Measurements from ENCODE around the gene TMEM240.
"Not testable (repeated sequence)": the region's sequence is repeated elsewhere in the genome, so short reads cannot be mapped to it uniquely, and the experiment has no call there.

The TMEM240 gene

DNA sequence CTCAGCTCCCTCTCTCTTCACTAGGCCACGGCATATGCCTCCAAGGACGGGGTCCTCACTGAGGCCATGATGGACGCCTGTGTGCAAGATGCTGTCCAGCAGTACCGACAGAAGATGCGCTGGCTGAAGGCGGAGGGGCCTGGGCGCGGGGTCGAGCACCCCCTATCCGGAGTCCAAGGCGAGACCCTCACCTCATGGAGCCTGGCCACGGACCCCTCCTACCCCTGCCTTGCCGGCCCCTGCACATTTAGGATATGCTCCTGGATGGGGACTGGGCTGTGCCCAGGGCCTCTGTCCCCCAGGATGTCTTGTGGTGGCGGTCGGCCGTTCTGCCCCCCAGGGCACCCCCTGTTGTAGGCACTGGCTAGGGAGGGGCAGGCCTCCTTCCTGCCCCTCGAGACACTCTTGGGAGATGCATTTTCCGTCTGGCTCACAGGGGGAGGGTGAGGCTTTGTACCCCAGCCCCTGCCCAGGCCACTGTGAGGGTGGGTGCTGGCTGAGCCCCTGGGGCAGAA is 44.9 kb downstream of the TMEM240 start:
- DNase-seq (ENCODE audit: low read depth) = not testable (repeated sequence)

DNA sequence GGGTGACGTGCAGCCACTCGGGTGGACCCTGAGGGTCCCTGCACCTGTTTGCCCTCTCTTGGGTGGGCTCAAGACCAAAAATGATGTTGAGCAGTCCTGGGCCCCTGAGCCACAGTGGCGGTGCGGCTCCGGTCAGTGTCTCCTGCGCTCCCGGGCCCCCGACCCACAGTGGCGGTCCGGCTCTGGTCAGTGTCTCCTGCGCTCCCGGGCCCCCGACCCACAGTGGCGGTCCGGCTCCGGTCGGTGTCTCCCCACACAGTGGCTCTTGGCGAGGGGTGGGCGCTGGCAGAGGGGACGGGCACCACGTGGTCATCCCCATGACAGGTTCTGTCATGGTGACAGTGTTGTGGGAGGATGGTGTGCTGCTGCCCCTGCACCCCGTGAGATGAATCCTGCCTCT is 46.1 kb downstream of the TMEM240 start:
- DNase-seq (ENCODE audit: low read depth) = not testable (repeated sequence)

DNA sequence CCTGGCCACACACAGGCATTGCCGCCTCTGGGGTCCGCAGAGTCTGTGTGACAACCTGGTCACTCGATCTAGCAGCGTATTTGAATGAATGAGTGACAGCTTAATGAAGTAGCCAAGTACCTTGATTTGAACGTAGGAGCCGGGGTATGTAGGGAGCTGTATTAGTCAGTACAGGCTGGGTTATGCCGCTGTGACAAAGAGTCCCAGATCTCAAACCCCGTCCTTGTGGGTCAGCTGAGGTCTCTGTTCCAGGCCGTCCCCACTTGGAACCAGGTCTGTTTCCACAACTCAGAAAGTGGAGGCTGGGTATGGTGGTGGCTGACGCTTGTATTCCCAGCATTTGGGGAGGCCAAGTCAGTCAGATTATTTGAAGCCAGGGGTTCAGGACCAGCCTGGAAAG is 48.8 kb downstream of the TMEM240 start:
- no peak for DNase-seq (ENCODE audit: low read depth)

DNA sequence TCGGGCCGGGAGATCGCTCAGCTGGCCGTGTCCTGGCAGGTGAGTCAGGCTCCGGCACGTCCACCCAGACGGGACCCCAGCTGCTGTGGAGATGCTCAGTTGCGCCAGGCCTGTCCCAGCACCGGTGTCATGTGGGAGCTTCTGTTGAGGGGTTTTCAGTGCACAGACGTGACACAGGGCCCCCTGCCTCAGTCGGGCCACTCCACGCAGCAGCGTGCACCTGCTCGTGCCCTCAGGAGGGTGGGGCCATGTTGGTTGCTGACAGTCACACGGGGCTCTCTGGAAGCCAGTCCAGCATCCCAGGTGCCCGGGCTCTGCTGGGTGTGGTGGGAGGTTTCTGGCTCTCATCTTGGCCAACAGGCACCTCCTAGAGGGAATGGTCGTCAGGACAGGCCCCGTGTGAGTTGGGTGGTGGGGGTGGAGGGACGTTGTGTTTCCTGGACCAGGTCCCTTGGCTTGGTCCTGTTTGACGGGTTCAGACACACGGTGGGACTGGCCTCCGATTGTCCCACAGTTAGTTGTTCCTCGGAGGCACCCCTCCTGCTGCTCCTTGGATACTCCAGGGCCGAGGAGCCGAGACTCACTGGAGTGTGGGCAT is 49.7 kb downstream of the TMEM240 start:
- no peak for DNase-seq (ENCODE audit: low read depth)

DNA sequence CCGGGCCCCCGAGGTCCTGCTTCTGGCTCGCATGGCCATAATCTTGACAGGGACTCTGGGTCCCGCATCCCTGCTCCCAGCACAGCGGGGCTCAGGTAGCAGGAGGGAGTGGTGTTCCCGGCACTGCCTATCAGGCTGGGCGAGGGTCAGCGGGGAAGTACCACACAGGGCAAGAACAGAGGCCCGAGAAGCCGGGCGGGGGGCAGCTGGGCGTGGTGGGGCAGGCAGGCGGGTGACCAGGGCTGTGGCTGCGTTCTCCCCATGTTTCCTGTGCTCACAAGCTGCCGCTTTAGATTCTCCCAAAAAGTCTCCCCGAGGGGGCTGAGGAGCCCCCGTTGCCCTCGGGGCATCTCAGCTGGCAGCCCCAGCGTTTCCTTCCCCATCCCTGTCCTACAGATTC is 50.6 kb downstream of the TMEM240 start:
- no peak for DNase-seq (ENCODE audit: low read depth)

DNA sequence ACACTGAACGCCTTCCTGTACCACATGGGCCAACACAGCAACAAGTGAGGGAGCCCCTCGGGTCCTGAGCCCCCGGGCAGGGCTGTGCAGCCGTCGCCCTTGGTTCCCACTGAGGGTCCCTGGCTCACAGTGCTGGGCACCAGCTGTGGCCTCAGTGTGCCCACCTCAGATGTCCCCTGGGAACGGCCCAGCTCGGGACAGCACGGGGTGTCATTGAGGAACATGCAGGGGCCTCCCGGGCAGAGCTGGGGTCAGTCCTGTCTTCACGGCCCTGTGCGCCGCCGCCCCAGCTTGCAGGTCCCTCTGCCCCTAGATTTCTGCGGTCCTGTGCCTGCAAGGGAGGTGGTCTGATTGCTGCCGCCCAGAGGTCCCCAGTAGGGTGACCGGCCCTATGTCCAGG is 51.2 kb downstream of the TMEM240 start:
- DNase-seq (ENCODE audit: low read depth) = no peak

DNA sequence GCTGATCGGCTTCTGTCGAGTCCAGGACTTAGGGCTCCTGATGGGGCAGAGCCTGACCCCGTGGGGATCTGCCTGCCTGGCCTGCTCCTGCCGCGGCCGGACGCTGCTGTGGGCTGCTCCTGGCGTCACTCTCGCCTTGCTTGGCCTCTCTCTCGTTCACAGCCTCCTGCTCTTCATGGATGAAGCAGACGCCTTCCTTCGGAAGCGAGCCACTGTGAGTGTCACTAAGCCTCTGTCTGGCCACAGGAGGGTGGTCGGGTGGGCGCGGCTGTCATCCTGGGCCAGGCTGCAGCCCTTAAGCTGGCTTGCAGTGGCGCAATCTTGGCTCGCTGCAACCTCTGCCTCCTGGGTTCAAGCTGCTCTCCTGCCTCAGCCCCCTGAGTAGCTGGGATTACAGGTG is 52.7 kb downstream of the TMEM240 start:
- no peak for DNase-seq (ENCODE audit: low read depth)

DNA sequence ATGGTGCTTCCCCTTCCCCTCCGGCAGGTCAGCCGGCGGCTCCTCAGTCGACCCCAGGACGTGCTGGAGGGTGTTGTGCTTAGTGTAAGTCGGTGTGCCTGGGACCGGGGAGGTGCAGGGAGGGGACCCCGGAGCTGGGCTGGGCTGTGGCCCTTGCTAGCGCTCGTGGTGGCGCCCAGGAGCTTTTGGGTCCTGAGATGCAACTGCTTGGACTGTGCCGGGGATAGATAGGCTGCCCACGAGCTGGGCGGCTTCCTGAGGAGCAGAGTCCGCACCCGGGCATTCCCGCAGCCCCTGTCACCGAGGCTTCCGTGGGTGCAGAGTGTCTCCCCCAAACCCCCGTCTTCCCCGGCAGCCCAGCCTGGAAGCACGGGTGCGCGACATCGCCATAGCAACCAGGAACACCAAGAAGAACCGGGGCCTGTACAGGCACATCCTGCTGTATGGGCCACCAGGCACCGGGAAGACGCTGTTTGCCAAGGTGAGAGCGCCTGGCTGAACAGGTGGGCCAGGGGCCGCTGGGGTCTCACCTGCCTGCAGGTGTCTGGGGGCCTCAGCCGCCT is 54.6 kb downstream of the TMEM240 start:
- DNase-seq (ENCODE audit: low read depth) = not testable (repeated sequence)

DNA sequence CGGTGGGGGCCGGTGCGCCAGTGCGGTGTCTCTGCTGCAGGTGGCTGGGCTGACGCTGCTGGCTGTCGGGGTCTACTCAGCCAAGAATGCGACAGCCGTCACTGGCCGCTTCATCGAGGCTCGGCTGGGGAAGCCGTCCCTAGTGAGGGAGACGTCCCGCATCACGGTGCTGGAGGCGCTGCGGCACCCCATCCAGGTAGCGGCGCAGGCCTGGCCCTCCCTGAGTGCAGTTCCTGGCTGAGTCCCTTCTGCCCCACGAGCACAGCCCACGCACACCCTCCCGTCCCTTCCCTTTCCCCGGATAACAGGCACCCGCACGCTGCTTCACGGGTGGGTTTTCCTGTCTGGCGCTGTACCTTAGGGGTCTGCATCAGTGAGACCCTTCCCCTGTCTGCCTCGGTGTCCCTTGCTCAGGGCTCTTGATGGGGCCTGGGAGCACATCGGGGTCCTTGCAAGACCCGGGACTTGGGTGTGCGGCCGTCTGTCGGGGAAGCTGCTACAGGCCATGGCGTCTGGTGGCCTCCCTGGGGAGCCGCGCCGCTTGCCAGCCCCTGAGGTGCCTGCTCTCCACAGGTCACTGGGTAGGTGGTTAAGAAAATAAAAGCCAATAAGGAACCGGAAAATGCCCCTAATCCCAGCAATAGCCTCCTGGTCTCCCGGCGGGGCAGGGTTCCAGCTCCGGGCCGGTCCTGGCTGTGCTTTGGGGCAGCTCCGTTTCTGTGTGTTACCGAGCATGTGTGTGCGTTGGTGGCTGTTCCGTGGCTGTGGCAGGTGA is 55.3 kb downstream of the TMEM240 start:
- not testable (repeated sequence) for DNase-seq (ENCODE audit: low read depth)

All from fibroblast of the conjunctiva (primary cell).